ENCODE measurements around the gene PPP6R3. TPM values are rescaled to one million over a fixed set of nuclear protein-coding genes. Genes with fewer than 3 reads are reported as not detected.

PPP6R3 gene
- total RNA-seq, 1 donor from 2014 or later = 126 TPM

GRCh38 chr11:68660066-68660810 lies 199.7 kb downstream of the PPP6R3 start:
- no peaks in the 10 kb centered on the region for H3K9me3 Mint-ChIP-seq
- DNase-seq (ENCODE audit: low spot score) = no peak
- intact Hi-C loops (cut with micrococcal nuclease) = no loop called here

DNA sequence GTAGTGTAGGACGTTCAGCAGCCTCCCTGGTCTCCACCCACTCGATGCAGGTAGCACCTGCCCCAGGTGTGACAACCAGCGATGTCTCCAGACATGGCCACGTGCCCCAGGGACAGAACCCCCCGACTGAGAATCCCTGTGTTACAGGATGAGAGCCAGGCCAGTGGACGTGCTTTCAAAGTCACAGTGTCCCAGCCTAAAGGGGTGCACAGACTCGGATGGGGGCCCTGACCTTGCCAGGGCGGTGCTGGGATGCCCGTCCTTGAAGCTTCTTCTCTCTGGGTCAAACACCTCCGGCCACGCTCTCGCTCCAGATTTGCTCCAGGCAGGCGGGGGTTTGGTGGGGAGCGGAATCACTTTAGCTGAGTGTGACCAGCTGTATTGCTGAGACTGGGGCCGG lies 200.5 kb downstream of the PPP6R3 start:
- no peaks in the 10 kb centered on the region for H3K4me1 Mint-ChIP-seq (ENCODE audit: low read depth)
- no peak for DNase-seq (ENCODE audit: low spot score)
- no peaks in the 10 kb centered on the region for H3K36me3 Mint-ChIP-seq (ENCODE audit: low read depth)
- no peaks in the 10 kb centered on the region for H3K27me3 Mint-ChIP-seq (ENCODE audit: low read depth)
- no peaks in the 10 kb centered on the region for H3K9me3 Mint-ChIP-seq
- intact Hi-C loops (cut with micrococcal nuclease) = no loop called here
- no peak overlapping the region for H3K27ac Mint-ChIP-seq
- H3K4me3 Mint-ChIP-seq (ENCODE audit: low read depth) = no peak overlapping the region

More at GRCh38 chr11:68660066-68660810, 199.7 kb downstream of the PPP6R3 start:
- no peaks in the 10 kb centered on the region for H3K4me1 Mint-ChIP-seq (ENCODE audit: low read depth)
- no peaks in the 10 kb centered on the region for H3K27me3 Mint-ChIP-seq (ENCODE audit: low read depth)
- no peaks in the 10 kb centered on the region for H3K36me3 Mint-ChIP-seq (ENCODE audit: low read depth)
- no peak overlapping the region for H3K27ac Mint-ChIP-seq
- no peak overlapping the region for H3K4me3 Mint-ChIP-seq (ENCODE audit: low read depth)

DNA sequence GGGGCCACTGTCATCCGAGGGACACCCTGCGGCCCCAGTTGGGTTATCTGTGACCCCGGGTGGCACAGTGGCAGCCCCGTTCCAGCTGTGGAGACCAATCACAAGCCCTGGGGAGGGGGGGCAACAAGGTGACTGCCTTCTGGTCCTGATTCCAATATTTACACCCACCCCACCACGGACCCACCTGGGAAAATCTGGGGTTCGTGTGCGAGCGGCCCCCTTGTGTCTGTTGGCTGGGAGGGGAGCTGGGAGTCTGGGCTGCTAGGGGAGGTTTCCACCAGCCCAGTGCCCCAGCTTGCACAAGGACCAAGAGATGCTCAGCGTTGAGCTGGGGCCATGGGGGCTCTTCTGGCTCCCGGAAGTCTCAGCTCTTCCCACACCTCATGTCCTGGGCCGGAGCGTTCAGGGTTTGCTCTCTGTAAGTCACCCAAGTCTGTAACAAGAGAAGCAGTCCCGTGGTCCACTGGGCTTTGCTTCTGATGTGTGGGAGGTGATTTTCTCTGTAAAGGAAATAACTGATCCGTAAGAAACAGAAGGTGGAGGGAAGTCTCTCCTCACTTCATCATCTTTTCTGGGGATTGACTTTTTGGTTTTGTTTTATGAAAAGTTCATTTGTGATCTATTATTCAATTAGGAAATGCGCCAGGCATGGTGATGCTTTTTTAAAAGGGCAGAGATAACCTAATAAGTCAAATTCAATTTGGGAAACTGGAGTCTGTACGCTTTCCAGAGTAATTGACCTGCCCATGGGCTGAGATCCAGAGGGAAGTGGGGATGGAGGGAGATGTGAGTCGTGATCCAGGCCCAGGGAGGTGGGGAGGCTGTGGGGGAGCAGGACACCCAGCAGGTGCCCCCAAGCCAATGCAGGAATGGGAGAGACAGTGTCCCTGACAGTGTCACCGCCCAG lies 201.4 kb downstream of the PPP6R3 start:
- H3K36me3 Mint-ChIP-seq (ENCODE audit: low read depth) = no peaks in the 10 kb centered on the region

GRCh38 chr11:68663482-68664010 lies 203.0 kb downstream of the PPP6R3 start:
- no peak for DNase-seq (ENCODE audit: low spot score)
- no peak overlapping the region for H3K4me3 Mint-ChIP-seq (ENCODE audit: low read depth)
- intact Hi-C loops (cut with micrococcal nuclease) = no loop called here

More for the DNA sequence above, 201.4 kb downstream of the PPP6R3 start:
- H3K4me1 Mint-ChIP-seq (ENCODE audit: low read depth) = no peaks in the 10 kb centered on the region
- intact Hi-C loops (cut with micrococcal nuclease) = no loop called here
- no peak overlapping the region for H3K27ac Mint-ChIP-seq
- no peaks in the 10 kb centered on the region for H3K9me3 Mint-ChIP-seq
- H3K4me3 Mint-ChIP-seq (ENCODE audit: low read depth) = no peak overlapping the region
- no peaks in the 10 kb centered on the region for H3K27me3 Mint-ChIP-seq (ENCODE audit: low read depth)
- DNase-seq (ENCODE audit: low spot score) = no peak

GRCh38 chr11:68664141-68664540 lies 203.6 kb downstream of the PPP6R3 start:
- H3K4me1 Mint-ChIP-seq (ENCODE audit: low read depth) = no peaks in the 10 kb centered on the region
- intact Hi-C loops (cut with micrococcal nuclease) = no loop called here

More at GRCh38 chr11:68663482-68664010, 203.0 kb downstream of the PPP6R3 start:
- Mint-ChIP-seq H3K4me1 (ENCODE audit: low read depth) (no peaks in the 10 kb centered on the region), H3K27ac (no peak overlapping the region), H3K36me3 (ENCODE audit: low read depth) (no peaks in the 10 kb centered on the region), H3K9me3 (no peaks in the 10 kb centered on the region), H3K27me3 (ENCODE audit: low read depth) (no peaks in the 10 kb centered on the region)

GRCh38 chr11:68664906-68665305 lies 204.4 kb downstream of the PPP6R3 start:
- no peaks in the 10 kb centered on the region for H3K36me3 Mint-ChIP-seq (ENCODE audit: low read depth)
- DNase-seq (ENCODE audit: low spot score) = no peak
- H3K27me3 Mint-ChIP-seq (ENCODE audit: low read depth) = no peaks in the 10 kb centered on the region
- no peaks in the 10 kb centered on the region for H3K4me1 Mint-ChIP-seq (ENCODE audit: low read depth)
- no peaks in the 10 kb centered on the region for H3K9me3 Mint-ChIP-seq
- H3K27ac Mint-ChIP-seq = no peak overlapping the region
- intact Hi-C loops (cut with micrococcal nuclease) = no loop called here
- H3K4me3 Mint-ChIP-seq (ENCODE audit: low read depth) = no peak overlapping the region

More at GRCh38 chr11:68664141-68664540, 203.6 kb downstream of the PPP6R3 start:
- Mint-ChIP-seq H3K36me3 (ENCODE audit: low read depth) (no peaks in the 10 kb centered on the region), H3K4me3 (ENCODE audit: low read depth) (no peak overlapping the region), H3K27ac (no peak overlapping the region), H3K9me3 (no peaks in the 10 kb centered on the region), H3K27me3 (ENCODE audit: low read depth) (no peaks in the 10 kb centered on the region)
- DNase-seq (ENCODE audit: low spot score) = no peak

Other genes starting within 250 kb of the PPP6R3 start
- 31.5 and 34.0 TPM in 2 replicates for gene KMT5B, start 247.5 kb upstream of the PPP6R3 start, total RNA-seq
- 32.7 and 34.2 TPM in 2 replicates for gene C11orf24, start 188.8 kb upstream of the PPP6R3 start, total RNA-seq
- 9.4 and 11.1 TPM in 2 replicates for gene LRP5, start 148.2 kb upstream of the PPP6R3 start, total RNA-seq
- gene GAL, start 223.8 kb downstream of the PPP6R3 start, total RNA-seq = 0.84 and 1.0 TPM in 2 replicates